Neuronal stem cell (in vitro differentiated cells): ENCODE data around the gene ZFAND2B.

Experiments used
- DNase-seq: peaks from one replicate; pipeline ENCODE4 v3.0.0-alpha.2; 2013; ENCODE audit warnings: low spot score
- H2AFZ ChIP-seq: one replicate; pipeline ENCODE4 v1.6.1; 2013; ENCODE audit warnings: mild to moderate bottlenecking, low read length, inconsistent platforms
- H2AK5ac ChIP-seq: 2 replicates; pipeline ENCODE4 v1.6.1; 2013; ENCODE audit warnings: low read depth, mild to moderate bottlenecking, inconsistent platforms, low read length, moderate library complexity, mixed read lengths
- H2BK120ac ChIP-seq: 2 replicates; pipeline ENCODE4 v1.6.1; 2013; ENCODE audit warnings: low read depth, mild to moderate bottlenecking, inconsistent platforms, low read length, moderate library complexity, mixed read lengths
- H2BK12ac ChIP-seq: one replicate; pipeline ENCODE4 v1.6.1; 2013; ENCODE audit warnings: low read length, inconsistent platforms
- H2BK15ac ChIP-seq: 2 replicates; pipeline ENCODE4 v1.6.1; 2013; ENCODE audit warnings: mild to moderate bottlenecking, low read length, inconsistent platforms, mixed read lengths
- H2BK5ac ChIP-seq: one replicate; pipeline ENCODE4 v1.6.1; 2013; ENCODE audit warnings: inconsistent platforms, mild to moderate bottlenecking, low read length, moderate library complexity
- H3K14ac ChIP-seq: one replicate; pipeline ENCODE4 v1.6.1; 2013; ENCODE audit warnings: low read length, inconsistent platforms
- H3K18ac ChIP-seq: 2 replicates; pipeline ENCODE4 v1.6.1; 2013; ENCODE audit warnings: low read length, inconsistent platforms
- H3K23ac ChIP-seq: 2 replicates; pipeline ENCODE4 v1.6.1; 2013; ENCODE audit warnings: low read depth, mild to moderate bottlenecking, mixed read lengths, low read length, inconsistent platforms; ENCODE audit not compliant: poor library complexity
- H3K27ac ChIP-seq: replicated peaks from 3 replicates; pipeline ENCODE4 v1.5.1; 2013; ENCODE audit warnings: low read length, inconsistent platforms
- H3K27me3 ChIP-seq, 3 experiments: 2 replicates each; pipeline ENCODE4 v1.6.1; 2013; ENCODE audit warnings: low read length in 3 of 3, mild to moderate bottlenecking in 2 of 3, inconsistent platforms in 1 of 3, low read depth in 1 of 3, mixed read lengths in 1 of 3, moderate library complexity in 1 of 3; ENCODE audit not compliant: control insufficient read depth in 3 of 3, insufficient read depth in 3 of 3
- H3K36me3 ChIP-seq, 2 donors: replicated peaks in 1 of 2; 2 replicates each; pipeline ENCODE4 v1.6.1; 2013; ENCODE audit warnings: low read length in 2 of 2; ENCODE audit not compliant: control insufficient read depth in 2 of 2, insufficient read depth in 2 of 2
- H3K4ac ChIP-seq: 2 replicates; pipeline ENCODE4 v1.6.1; 2013; ENCODE audit warnings: inconsistent platforms, mild to moderate bottlenecking, low read length, moderate library complexity
- H3K4me1 ChIP-seq, 2 donors: 1 replicate in 1 of 2; 2 replicates in 1 of 2; pipeline ENCODE4 v1.6.1; 2013; ENCODE audit warnings: low read length in 2 of 2, low read depth in 1 of 2; ENCODE audit not compliant: control insufficient read depth in 2 of 2, insufficient read depth in 1 of 2
- H3K4me2 ChIP-seq: one replicate; pipeline ENCODE4 v1.6.1; 2013; ENCODE audit warnings: mild to moderate bottlenecking, low read length, inconsistent platforms; ENCODE audit not compliant: insufficient read depth, poor library complexity, severe bottlenecking
- H3K4me3 ChIP-seq, 2 donors: 2 replicates each; pipeline ENCODE4 v1.5.1; 2013; ENCODE audit warnings: low read length in 2 of 2, mild to moderate bottlenecking in 2 of 2, inconsistent platforms in 1 of 2, moderate library complexity in 1 of 2
- H3K79me1 ChIP-seq: one replicate; pipeline ENCODE4 v1.6.1; 2013; ENCODE audit warnings: low read depth, mild to moderate bottlenecking, inconsistent platforms, low read length, moderate library complexity
- H3K9ac ChIP-seq: one replicate; pipeline ENCODE4 v1.6.1; 2013; ENCODE audit warnings: mild to moderate bottlenecking, low read depth, low read length, inconsistent platforms; ENCODE audit not compliant: poor library complexity
- H3K9me3 ChIP-seq, 2 donors: replicated peaks in 1 of 2; 2 replicates each; pipeline versions ENCODE3 to v1.6.1; 2013; ENCODE audit warnings: low read length in 2 of 2, mild to moderate bottlenecking in 2 of 2, inconsistent platforms in 1 of 2, low read depth in 1 of 2, mixed read lengths in 1 of 2, moderate library complexity in 1 of 2; ENCODE audit not compliant: control insufficient read depth in 2 of 2, insufficient read depth in 1 of 2
- H4K8ac ChIP-seq: one replicate; pipeline ENCODE4 v1.6.1; 2013; ENCODE audit warnings: low read depth, mild to moderate bottlenecking, inconsistent platforms, low read length, moderate library complexity
- H4K91ac ChIP-seq: one replicate; pipeline ENCODE4 v1.6.1; 2013; ENCODE audit warnings: low read length, low read depth, mild to moderate bottlenecking, inconsistent platforms; ENCODE audit not compliant: poor library complexity
- WGBS, 2 donors: extraction: QIAGEN DNeasy Blood & Tissue Kit; methylation state at CpG; one replicate each; pipeline ENCODE4 v1.1.7; 2013; ENCODE audit warnings: missing lambda C conversion rate in 2 of 2, mixed read lengths in 1 of 2; ENCODE audit not compliant: insufficient read length in 2 of 2, insufficient replicate concordance in 1 of 2; ENCODE audit errors: extremely low coverage in 2 of 2; 5-methylcytosine and 5-hydroxymethylcytosine counted together

ZFAND2B gene

DNA sequence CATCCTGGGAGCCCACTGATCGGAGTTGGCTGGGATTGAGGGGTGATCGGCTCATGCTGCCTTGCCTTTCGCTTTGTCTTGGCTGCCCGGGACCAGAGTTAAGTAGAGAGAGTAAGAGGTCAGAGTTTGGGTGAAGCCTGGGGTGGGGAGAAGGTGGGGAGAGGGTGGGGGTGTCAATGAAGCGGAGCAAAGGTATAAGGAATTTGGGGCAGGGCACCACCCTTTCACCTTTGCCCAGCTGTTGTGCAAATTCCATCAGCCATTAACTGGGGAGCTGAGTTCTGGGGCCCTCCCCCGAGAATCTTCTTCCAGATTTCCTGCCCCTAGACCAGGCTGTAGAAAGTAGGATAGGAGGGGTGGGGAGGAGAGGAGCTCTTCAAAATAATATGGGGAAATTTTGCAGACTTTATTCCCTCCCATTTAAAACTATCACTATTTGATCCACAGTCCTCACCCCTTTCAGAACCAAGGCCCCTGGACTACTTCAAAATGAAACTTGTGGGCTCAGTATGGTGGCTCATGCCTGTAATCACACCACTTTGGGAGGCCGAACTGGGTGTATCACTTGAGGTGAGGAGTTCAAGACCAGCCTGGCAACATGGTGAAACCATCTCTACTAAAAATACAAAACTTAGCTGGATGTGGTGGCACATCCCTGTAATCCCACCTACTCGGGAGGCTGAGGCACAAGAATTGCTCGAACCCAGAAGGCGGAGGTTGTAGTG lies 36.5 kb upstream of the ZFAND2B start, which contains the start of gene SLC23A3:
SLC23A3 (minus strand) TSS at position 100 of the 725 bp plus-strand sequence; CDS start at position 55, 45 bp downstream.
- Histone ChIP-seq H2BK12ac (no peak within 1 kb of the TSS), H3K18ac (no peak within 1 kb of the TSS), H3K4me2 (no peak within 1 kb of the TSS), H2BK5ac (no peak within 1 kb of the TSS), H3K23ac (no peak within 1 kb of the TSS), H3K14ac (no peak within 1 kb of the TSS), H2AFZ (no peak within 1 kb of the TSS), H3K27me3 (no peaks in the 10 kb centered on the region), H3K4ac (no peak within 1 kb of the TSS), H4K8ac (no peak within 1 kb of the TSS), H3K4me1 (no peaks in the 10 kb centered on the region), H2BK120ac (no peak within 1 kb of the TSS), H2AK5ac (no peak within 1 kb of the TSS), H3K9ac (peak within 1 kb of the TSS; percentile 10), H3K4me3 (no peak within 1 kb of the TSS), H3K9me3 (no peaks in the 10 kb centered on the region), H3K27ac (no peak within 1 kb of the TSS), H4K91ac (no peak within 1 kb of the TSS), H2BK15ac (no peak within 1 kb of the TSS), H3K36me3 (peaks cover 11 to 36% of the 10 kb centered on the region in 2 donors), H3K79me1 (no peaks in the 10 kb centered on the region)
- WGBS, 2 donors: no CpG with 5 or more reads among the region's 10 CpGs
- no peak for DNase-seq

DNA sequence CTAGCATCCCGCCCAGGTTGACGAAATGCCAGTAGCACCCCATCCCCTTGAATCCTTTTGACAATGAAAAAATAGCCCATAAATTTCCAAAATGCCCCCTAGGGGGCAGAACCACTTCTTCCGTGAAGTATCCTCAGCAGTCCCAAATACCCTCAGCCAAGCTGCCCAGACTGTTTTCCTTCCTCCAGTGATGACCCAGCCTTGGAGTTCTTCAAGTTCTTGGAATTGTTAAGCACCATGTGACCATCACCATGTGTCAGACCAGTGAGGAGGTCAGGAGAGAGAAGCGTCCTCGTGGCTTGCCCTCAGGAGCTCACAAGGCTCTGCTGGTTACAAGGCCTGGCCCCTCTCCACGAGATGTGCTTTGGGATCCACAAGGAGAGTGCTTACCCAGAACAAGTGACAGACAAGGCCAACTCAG lies 35.3 kb upstream of the ZFAND2B start:
- H2BK12ac ChIP-seq: no peak overlapping the region
- no peak overlapping the region for H2BK5ac ChIP-seq
- peaks cover 3% of the 10 kb centered on the region in 2 donors for H3K4me1 ChIP-seq
- H3K23ac ChIP-seq: no peak overlapping the region
- H3K4me3 ChIP-seq: no peak overlapping the region
- no peak overlapping the region for H2BK15ac ChIP-seq
- H3K9me3 ChIP-seq: no peaks in the 10 kb centered on the region
- no peak overlapping the region for H3K9ac ChIP-seq
- no peaks in the 10 kb centered on the region for H3K27me3 ChIP-seq
- no peak overlapping the region for H4K8ac ChIP-seq
- H3K4me2 ChIP-seq: no peak overlapping the region
- no peak overlapping the region for H3K14ac ChIP-seq
- H3K18ac ChIP-seq: no peak overlapping the region
- no peak overlapping the region for H2AK5ac ChIP-seq
- no CpG with 5 or more reads among the region's 6 CpGs for WGBS, 2 donors
- H2AFZ ChIP-seq: no peak overlapping the region
- no peak overlapping the region for H2BK120ac ChIP-seq
- H3K4ac ChIP-seq: no peak overlapping the region
- no peak overlapping the region for H3K27ac ChIP-seq
- peak; percentile 26 for DNase-seq
- peaks cover 11 to 36% of the 10 kb centered on the region in 2 donors for H3K36me3 ChIP-seq
- no peak overlapping the region for H4K91ac ChIP-seq
- H3K79me1 ChIP-seq: peaks cover 2% of the 10 kb centered on the region

DNA sequence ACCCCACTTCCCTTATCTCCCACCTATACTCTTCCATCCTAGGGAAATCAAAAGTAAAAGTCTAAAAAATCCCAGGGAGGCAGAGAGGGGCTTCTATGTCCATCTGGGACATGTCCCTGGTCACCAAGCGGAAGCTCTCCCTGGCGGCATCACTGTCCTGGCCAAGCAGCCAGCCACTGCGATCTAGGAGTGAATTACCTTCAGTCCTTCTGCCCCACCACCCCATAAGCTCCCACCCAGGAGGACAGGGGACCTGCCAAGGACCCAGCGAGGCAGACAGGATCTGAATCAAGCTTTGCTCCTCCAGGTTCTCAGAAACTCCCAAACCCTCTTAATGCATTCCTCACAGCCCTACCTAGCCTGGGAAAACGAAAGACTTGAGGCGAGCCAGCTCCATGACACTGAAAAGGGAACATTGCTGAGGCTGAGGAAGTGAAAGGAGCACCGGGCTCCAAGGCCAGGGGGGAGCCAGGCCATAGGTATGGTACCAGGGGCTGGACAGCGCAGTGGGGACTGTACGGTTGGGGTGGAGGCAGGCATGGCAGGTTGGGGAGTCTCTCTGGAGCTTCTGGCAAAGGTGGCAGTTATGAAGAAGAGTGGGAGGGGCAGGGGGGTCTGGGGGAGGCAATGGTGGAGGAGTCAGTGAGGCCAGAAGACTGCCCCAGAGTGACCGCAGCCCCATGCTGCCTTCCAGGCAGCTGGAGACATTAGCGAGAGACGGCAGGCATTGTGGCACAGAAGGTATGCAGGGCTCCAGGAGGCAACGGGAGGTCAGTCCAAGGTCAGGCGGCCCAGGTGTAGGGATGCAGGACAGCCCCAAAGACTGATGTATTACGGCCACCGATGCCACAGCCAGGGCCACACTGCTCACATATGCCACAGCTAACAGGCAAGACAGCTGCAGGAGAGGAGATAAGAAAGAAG lies 34.1 kb upstream of the ZFAND2B start:
- H2AFZ ChIP-seq: no peak overlapping the region
- H3K4me1 ChIP-seq: peaks cover 3% of the 10 kb centered on the region in 2 donors
- peaks cover 3% of the 10 kb centered on the region for H3K79me1 ChIP-seq
- WGBS, 2 donors: no CpG with 5 or more reads among the region's 16 CpGs
- H3K4ac ChIP-seq: no peak overlapping the region
- no peak overlapping the region for H3K4me2 ChIP-seq
- H3K36me3 ChIP-seq: peaks cover 11 to 36% of the 10 kb centered on the region in 2 donors
- H4K91ac ChIP-seq: no peak overlapping the region
- no peak overlapping the region for H2BK12ac ChIP-seq
- H3K27ac ChIP-seq: no peak overlapping the region
- H3K18ac ChIP-seq: no peak overlapping the region
- no peak overlapping the region for H2BK120ac ChIP-seq
- no peak overlapping the region for H3K9ac ChIP-seq
- no peak overlapping the region for H4K8ac ChIP-seq
- H2BK15ac ChIP-seq: no peak overlapping the region
- DNase-seq: no peak
- no peak overlapping the region for H3K4me3 ChIP-seq
- no peak overlapping the region for H2BK5ac ChIP-seq
- H3K9me3 ChIP-seq: no peaks in the 10 kb centered on the region
- no peak overlapping the region for H2AK5ac ChIP-seq
- no peak overlapping the region for H3K23ac ChIP-seq
- no peak overlapping the region for H3K14ac ChIP-seq
- no peaks in the 10 kb centered on the region for H3K27me3 ChIP-seq

DNA sequence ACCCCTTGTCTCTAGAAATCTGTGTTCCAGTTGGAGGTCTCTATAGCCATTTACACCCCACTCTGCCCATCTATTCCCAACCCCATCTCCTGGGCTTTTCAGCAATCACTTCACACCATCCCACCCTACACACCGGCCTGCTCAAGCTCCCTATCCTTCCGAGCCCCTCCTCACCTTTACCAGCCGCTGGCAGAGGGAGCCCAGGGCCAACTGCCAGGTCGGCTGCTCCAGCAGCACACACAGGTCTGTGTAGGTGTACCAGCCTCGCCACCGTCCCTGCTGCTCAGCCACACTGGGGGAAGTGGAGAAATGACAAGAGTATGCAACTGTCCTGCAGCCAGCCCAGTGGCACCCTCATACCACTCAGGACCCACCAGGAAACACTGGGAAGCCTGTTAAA lies 33.4 kb upstream of the ZFAND2B start:
- no peak overlapping the region for H3K9ac ChIP-seq
- H2BK12ac ChIP-seq: no peak overlapping the region
- H2BK120ac ChIP-seq: no peak overlapping the region
- no peak overlapping the region for H3K23ac ChIP-seq
- no peak overlapping the region for H3K4me2 ChIP-seq
- H3K9me3 ChIP-seq: no peaks in the 10 kb centered on the region
- H3K18ac ChIP-seq: no peak overlapping the region
- no peak overlapping the region for H2AK5ac ChIP-seq
- peaks cover 3% of the 10 kb centered on the region for H3K79me1 ChIP-seq
- no peak overlapping the region for H3K14ac ChIP-seq
- peaks cover 11 to 36% of the 10 kb centered on the region in 2 donors for H3K36me3 ChIP-seq
- no CpG with 5 or more reads among the region's 6 CpGs for WGBS, 2 donors
- H2AFZ ChIP-seq: no peak overlapping the region
- H3K4me1 ChIP-seq: peaks cover 3% of the 10 kb centered on the region in 2 donors
- H3K27me3 ChIP-seq: no peaks in the 10 kb centered on the region
- no peak overlapping the region for H3K4ac ChIP-seq
- no peak overlapping the region for H2BK15ac ChIP-seq
- H4K91ac ChIP-seq: no peak overlapping the region
- no peak overlapping the region for H3K27ac ChIP-seq
- no peak overlapping the region for H2BK5ac ChIP-seq
- H4K8ac ChIP-seq: no peak overlapping the region
- H3K4me3 ChIP-seq: no peak overlapping the region
- DNase-seq: no peak
